KOPT-K1 (cell line): Measurements from ENCODE around the gene CMYA5.

Experiments used
- H3K27ac ChIP-seq: fragments of 200-600 bp; sonication (generic); 2 replicates; pipeline ENCODE4 v1.5.1; 2016; ENCODE audit warnings: antibody characterized with exemption, mild to moderate bottlenecking, low read depth, low read length; ENCODE audit not compliant: poor library complexity, severe bottlenecking
- H3K36me3 ChIP-seq: fragments of 200-600 bp; sonication (generic); 2 replicates; pipeline ENCODE4 v1.5.1; 2017; ENCODE audit warnings: antibody characterized with exemption, mild to moderate bottlenecking, low read length, moderate library complexity; ENCODE audit not compliant: insufficient read depth
- H3K9me3 ChIP-seq: fragments of 200-600 bp; sonication (generic); 2 replicates; pipeline ENCODE4 v1.5.1; 2017; ENCODE audit warnings: antibody characterized with exemption, low read length, mild to moderate bottlenecking; ENCODE audit not compliant: insufficient read depth, poor library complexity, severe bottlenecking

The CMYA5 gene

DNA sequence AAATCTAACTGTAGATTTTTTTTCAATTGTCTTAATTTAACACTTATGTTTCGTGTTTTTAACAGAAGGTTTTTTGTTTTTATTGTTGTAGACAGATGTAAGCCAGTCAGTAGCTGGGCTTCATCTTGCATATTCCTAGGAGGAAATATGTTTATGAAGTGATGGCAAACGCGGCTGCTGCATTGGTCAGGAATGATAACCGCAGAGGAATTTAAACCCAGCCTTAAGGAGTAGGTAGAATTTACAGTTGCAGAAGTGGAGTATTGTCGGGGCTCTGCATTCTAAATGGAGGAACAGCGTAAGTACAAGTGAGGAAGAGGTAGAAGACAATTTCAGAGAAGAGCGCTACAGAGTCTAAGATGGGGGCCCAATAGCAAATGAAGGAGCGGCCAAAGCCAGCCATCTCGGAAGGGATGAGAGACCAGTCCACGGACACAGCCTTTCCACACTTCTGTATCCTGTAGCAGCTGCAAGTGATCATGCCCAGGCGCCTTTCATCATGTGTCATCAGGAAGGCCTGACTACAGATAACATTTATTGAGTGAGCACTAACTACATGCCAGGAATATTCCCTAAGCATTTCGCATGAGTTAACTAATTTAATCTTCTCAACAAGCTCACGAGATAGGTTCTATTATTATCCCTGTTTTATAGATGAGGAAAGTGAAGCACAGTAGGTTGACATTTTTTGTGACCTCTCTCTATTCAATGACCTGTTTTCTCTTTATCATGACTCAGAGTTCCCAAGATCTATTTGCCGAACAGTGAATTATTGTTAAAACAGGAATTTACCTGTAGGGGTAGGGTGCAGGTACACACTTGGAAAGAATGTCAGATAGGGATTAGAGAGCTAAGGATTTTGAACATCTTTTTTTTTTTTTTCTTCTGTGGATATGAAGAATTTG, 38.1 kb downstream of the CMYA5 start:
- no peaks in the 10 kb centered on the region for H3K36me3 ChIP-seq
- no peaks in the 10 kb centered on the region for H3K9me3 ChIP-seq
- no peak overlapping the region for H3K27ac ChIP-seq

DNA sequence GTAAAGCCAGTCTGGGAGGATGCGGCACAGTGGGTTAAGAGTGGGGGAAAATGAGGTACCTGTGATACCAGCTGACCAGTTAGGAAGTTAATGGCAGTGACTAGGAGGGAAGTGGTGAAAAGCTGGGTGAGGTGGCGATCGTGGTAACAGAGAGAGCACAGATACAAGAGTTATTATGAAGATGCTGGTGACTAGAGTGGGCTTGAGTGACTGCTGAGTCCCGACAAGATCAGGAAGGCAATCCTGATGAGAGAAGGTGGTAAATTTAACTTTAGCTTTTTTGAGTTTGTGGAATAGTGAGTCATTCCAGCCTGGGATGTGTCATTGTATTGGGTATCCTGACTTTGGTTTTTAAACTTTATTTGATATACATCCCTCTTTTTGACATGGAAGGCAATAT, 38.8 kb downstream of the CMYA5 start:
- Histone ChIP-seq H3K9me3 (no peaks in the 10 kb centered on the region), H3K27ac (no peak overlapping the region), H3K36me3 (no peaks in the 10 kb centered on the region)

DNA sequence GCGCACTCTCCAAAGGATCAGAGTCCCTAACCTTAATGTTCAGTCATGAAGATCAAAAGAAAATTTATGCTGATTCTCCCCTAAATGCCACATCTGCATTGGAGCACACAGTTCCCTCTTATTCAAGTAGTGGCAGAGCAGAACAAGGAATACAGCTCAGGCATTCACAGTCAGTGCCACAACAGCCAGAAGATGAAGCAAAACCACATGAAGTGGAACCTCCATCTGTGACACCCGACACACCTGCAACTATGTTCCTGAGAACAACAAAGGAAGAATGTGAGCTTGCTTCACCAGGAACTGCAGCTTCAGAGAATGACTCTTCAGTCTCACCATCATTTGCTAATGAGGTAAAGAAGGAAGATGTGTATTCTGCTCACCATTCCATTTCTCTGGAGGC, 40.0 kb downstream of the CMYA5 start:
- no peaks in the 10 kb centered on the region for H3K36me3 ChIP-seq
- H3K27ac ChIP-seq, result peak overlapping the region; percentile 46
- H3K9me3 ChIP-seq, result no peaks in the 10 kb centered on the region

DNA sequence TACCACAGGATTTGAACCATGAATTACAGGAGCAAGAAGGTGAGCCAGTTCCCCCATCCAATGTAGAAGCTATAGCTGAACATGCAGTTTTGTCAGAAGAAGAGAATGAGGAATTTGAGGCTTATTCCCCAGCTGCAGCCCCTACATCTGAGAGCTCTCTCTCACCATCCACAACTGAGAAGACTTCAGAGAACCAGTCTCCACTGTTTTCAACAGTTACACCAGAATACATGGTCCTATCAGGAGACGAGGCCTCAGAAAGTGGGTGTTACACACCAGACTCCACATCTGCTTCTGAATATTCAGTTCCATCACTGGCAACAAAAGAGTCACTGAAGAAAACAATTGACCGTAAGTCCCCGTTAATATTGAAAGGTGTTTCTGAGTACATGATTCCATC, 40.9 kb downstream of the CMYA5 start:
- H3K9me3 ChIP-seq, result no peaks in the 10 kb centered on the region
- H3K27ac ChIP-seq, result peak overlapping the region; percentile 46
- H3K36me3 ChIP-seq, result no peaks in the 10 kb centered on the region

DNA sequence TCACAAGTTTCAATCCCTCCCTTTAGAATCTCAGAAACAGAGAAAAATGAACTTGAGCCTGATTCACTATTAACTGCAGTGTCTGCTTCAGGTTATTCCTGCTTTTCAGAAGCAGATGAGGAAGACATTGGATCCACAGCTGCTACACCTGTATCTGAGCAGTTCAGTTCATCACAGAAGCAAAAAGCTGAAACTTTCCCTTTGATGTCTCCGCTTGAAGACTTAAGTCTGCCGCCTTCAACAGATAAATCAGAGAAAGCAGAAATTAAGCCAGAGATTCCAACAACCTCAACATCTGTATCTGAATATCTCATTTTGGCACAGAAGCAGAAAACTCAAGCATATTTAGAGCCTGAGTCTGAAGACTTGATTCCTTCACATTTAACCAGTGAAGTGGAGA, 42.1 kb downstream of the CMYA5 start:
- no peak overlapping the region for H3K27ac ChIP-seq
- no peaks in the 10 kb centered on the region for H3K36me3 ChIP-seq
- no peaks in the 10 kb centered on the region for H3K9me3 ChIP-seq

DNA sequence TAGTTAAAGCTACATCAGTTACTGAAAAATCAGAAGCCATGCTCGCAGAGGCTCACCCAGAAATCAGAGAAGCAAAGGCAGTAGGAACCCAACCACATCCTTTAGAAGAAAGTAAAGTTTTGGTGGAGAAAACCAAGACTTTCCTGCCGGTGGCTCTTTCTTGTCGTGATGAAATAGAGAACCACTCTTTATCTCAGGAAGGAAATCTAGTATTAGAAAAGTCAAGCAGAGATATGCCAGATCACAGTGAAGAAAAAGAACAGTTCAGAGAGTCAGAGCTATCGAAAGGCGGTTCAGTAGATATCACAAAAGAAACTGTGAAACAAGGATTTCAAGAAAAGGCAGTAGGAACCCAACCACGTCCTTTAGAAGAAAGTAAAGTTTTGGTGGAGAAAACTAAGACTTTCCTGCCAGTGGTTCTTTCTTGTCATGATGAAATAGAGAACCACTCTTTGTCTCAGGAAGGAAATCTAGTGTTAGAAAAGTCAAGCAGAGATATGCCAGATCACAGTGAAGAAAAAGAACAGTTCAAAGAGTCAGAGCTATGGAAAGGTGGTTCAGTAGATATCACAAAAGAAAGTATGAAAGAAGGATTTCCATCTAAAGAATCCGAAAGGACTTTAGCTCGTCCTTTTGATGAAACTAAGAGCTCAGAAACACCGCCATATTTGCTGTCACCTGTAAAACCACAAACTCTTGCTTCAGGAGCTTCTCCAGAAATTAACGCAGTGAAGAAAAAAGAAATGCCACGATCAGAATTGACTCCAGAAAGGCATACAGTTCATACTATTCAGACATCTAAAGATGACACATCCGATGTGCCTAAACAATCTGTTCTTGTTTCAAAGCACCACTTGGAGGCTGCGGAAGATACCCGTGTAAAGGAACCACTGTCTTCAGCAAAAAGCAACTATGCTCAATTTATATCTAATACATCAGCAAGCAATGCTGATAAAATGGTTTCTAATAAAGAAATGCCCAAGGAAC, 47.2 kb downstream of the CMYA5 start:
- no peaks in the 10 kb centered on the region for H3K36me3 ChIP-seq
- H3K9me3 ChIP-seq, result no peaks in the 10 kb centered on the region
- H3K27ac ChIP-seq, result peak overlapping the region; percentile 43

DNA sequence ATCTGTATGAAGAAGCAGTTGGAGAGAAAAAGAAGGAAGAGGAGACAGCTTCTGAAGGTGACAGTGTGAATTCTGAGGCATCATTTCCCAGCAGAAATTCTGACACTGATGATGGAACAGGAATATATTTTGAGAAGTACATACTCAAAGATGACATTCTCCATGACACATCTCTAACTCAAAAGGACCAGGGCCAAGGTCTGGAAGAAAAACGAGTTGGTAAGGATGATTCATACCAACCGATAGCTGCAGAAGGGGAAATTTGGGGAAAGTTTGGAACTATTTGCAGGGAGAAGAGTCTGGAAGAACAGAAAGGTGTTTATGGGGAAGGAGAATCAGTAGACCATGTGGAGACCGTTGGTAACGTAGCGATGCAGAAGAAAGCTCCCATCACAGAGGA, 48.7 kb downstream of the CMYA5 start:
- no peaks in the 10 kb centered on the region for H3K36me3 ChIP-seq
- no peak overlapping the region for H3K27ac ChIP-seq
- no peaks in the 10 kb centered on the region for H3K9me3 ChIP-seq

DNA sequence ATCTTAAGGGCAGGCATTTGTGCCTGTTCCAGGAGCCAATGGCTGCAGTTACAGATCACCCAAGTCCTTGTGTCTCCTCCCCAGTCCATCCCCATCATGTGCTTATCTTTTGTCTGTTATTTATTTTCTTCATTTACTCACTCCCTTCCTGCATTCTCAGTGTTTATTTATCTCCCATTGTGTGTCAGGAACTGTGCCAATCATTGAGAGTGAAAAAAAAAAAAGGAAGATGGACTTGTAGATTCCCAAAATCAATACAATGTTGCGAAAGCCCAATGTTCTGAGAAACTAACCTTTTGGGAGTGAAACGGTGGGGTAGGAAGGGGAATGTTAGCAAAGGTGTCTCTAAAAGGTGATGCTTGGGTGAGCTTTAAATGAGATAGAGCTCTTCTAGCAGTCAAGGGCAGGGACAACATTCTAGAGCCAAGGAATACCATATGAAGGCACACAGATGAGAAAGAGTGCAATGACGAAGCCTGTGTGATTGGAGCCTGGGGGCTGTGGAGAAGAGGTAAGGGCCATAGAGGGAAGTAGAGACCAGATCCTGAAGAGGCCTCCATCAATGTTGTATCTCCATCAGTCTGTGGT, 53.0 kb downstream of the CMYA5 start:
- Histone ChIP-seq H3K36me3 (no peaks in the 10 kb centered on the region), H3K27ac (no peak overlapping the region), H3K9me3 (no peaks in the 10 kb centered on the region)

DNA sequence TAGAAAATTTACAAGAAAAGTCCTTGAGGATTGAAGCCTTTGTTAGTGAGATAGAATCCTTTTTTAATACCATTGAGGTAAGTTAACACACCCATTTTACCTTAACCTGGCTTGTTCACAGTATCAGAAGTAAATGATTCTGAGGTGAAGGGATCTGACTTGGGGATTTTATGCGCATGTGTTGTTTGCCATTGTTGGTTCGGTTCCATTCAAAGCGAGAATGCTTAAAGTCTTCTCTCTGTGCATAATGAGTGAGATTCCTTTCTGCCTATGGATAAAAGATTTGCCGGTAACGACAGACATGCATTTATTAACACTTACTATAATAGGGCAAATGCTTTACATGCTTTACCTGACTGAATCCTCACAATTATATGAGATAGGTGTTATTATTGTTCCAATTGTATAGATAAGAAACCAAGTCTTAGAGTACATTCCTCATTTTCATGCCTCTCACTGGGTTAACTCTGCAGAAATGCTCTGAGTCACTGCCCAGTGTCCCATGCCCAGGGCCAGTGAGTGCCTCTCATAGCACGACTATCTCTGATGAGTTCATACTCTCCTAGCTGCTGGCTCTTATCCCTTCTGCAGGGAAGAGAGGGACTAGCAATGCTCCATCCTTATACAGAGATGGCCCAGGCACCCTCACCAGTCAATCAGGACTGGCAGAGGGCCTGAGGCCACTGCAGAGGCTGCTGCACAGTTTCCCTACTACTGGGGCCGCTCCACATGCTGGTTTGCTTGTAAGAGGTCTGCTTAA, 54.4 kb downstream of the CMYA5 start:
- Histone ChIP-seq H3K36me3 (no peaks in the 10 kb centered on the region), H3K9me3 (no peaks in the 10 kb centered on the region), H3K27ac (no peak overlapping the region)

DNA sequence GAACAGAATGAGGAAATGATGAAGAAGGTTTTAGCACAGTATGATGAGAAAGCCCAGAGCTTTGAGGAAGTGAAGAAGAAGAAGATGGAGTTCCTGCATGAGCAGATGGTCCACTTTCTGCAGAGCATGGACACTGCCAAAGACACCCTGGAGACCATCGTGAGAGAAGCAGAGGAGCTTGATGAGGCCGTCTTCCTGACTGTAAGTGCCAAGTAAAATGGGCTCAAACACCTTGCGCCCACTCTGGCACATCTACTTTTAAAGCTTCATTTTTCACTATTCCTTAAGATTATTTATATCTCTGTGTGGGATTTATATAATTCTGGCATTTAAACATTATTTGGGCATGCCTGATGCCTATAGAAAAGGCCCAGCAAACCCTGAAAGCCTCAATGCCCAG, 55.6 kb downstream of the CMYA5 start:
- no peaks in the 10 kb centered on the region for H3K9me3 ChIP-seq
- H3K27ac ChIP-seq, result no peak overlapping the region
- no peaks in the 10 kb centered on the region for H3K36me3 ChIP-seq

DNA sequence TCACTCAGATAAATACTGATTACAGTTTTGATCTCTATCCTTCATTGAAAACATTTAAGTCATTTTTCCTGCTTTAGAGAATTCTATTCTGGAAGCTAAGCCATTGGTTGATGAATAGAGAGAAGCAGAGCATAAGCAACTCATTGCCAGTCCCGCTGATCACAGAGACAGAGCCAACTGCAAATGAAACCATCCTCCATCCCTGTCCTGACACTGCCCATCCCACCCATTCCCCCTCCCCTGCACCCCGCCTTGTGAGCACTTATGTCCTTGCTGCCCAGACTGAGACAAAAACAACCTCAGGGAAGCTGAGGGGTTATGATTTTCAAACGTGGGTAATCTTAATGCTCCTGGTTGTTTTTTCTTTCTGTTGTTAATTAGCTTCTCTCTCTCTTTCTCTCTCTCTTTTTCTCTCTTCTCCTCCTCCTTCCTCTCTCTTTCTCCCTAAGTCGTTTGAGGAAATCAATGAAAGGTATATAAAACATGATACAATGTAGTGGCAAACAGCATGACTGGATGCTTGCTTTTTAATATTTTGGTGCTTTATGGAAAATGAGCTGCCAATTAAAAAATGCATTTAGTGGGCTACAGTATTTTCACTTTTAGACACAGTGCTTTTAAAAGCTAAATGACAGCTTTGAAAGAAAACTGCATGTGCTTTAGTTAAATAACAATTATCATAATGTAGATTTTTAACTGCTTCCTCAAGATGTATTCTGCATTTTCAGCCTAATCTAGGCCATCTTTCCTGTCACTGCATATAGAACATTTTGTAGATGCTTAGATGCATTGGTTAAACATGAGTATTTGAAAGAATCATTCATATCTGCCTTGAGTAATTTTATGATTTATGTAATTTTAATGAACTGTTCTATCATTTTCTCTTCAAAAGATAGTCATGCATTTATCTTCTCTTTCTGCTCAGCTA, 57.3 kb downstream of the CMYA5 start:
- Histone ChIP-seq H3K36me3 (no peaks in the 10 kb centered on the region), H3K9me3 (no peaks in the 10 kb centered on the region), H3K27ac (no peak overlapping the region)

DNA sequence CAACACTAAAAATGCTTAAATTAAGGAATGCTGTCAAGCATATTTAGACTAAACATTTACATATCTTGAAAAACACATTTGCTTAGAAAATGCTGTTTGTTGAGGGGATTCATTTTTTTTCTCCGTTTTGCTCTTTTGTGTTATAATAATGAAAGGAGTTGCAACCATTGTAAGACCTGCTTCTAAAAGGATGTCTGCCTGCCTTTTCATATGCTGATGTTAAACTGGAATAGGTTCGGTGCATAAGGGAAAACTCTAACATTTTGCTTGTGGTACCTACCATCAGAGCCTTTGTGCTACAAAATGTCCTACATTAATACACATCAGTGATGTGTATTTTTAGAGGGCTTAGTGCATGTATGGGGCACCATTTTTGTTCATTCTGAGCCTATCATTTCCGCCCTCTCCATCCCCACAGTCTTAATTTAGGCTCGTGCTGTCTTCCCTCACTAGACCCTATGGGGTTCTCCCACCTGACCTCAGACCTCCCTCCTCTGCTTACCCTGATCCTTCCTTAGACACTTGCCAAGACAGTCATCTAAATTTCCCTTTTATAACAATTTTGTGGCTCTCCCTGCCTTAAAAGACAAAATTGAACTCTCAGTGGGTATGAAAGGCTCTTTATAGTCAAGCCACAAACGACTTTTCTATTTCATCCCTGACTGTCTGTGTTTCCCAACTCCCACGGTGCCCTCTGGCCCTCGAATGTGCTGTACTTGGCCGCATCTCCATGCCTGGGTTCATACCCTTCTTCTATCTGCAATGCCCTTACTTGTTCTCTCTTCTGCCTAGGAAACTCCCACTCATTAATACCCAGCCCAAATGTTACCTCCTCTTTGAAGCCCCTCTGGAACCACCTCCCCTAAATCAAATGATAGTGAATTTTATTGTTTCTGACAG, 61.2 kb downstream of the CMYA5 start:
- Histone ChIP-seq H3K36me3 (no peaks in the 10 kb centered on the region), H3K27ac (no peak overlapping the region)

DNA sequence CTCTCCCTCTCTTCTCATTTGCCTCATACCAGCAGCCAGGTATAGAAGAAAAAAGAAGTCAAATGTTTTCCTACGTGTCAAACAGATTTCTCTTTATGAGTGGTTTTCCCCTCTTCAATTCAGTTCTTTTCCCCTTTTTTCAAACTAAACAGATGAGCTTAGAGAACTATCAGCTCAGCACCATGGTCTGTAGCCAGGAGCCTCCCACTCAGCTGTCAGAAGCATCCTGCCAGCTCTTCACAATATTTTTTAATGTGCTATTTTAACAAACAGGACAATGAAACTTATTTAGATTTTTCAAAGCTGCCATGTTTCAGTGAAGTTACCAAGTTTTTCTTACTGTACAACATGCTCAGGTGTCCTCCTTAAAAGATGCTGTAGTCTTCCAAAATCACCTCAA, 63.5 kb downstream of the CMYA5 start:
- no peaks in the 10 kb centered on the region for H3K36me3 ChIP-seq
- no peak overlapping the region for H3K27ac ChIP-seq
- H3K9me3 ChIP-seq, result no peaks in the 10 kb centered on the region

More for the DNA sequence above, 61.2 kb downstream of the CMYA5 start:
- H3K9me3 ChIP-seq, result no peaks in the 10 kb centered on the region
